Upper lobe of right lung (tissue), 1 donor: ENCODE results near the gene CNRIP1. TPM values are rescaled to one million over a fixed set of nuclear protein-coding genes. Genes with fewer than 3 reads are reported as not detected.

ENCODE experiments used
- ATAC-seq: fragments of 200-7000 bp; cut with Tn5 transposase; one replicate; pipeline ENCODE4 v1.9.1; 2020; ENCODE audit warnings: mild to moderate bottlenecking, moderate library complexity
- DNase-seq: peaks from one replicate; pipeline ENCODE4 v3.0.0-alpha.2; 2020
- H3K27ac ChIP-seq: fragments of 200-600 bp; one replicate; pipeline ENCODE4 v1.8.0; 2022
- H3K27me3 ChIP-seq: fragments of 200-600 bp; one replicate; pipeline ENCODE4 v1.8.0; 2022; ENCODE audit warnings: mild to moderate bottlenecking
- H3K36me3 ChIP-seq: fragments of 200-600 bp; one replicate; pipeline ENCODE4 v1.8.0; 2022
- H3K4me1 ChIP-seq: fragments of 200-600 bp; one replicate; pipeline ENCODE4 v1.8.0; 2022
- H3K4me3 ChIP-seq: fragments of 200-600 bp; one replicate; pipeline ENCODE4 v1.8.0; 2022; ENCODE audit warnings: mild to moderate bottlenecking
- H3K9me3 ChIP-seq: fragments of 200-600 bp; one replicate; pipeline ENCODE4 v1.8.0; 2022
- CTCF ChIP-seq: fragments of 200-600 bp; IDR thresholded peaks from one replicate; pipeline ENCODE4 v1.8.0; 2022; ENCODE audit warnings: antibody characterized with exemption
- intact Hi-C: fragments of 100-400 bp; cut with DNase I; formaldehyde crosslinking; loops from one replicate; pipeline ENCODE4 v1.11.0; 2022
- total RNA-seq: library from RNA; stranded (reverse); fragmentation: NEBNext Ultra II Directional; extraction: Animal tissue kit (Norgen Biotek cat#: 25700); gene quantifications from one replicate; pipeline ENCODE4 v1.2.1, GENCODE V29; 2021
- donor health status: DM: no; HTN: yes; CAD: no; lungs with severe emphysema.

Gene CNRIP1
- total RNA-seq, 1 donor from 2014 or later: 23.8 TPM

GRCh38 chr2:68328901-68329300 lies 9.2 kb upstream of the CNRIP1 start:
- no peaks in the 10 kb centered on the region for H3K9me3 ChIP-seq
- no peaks in the 10 kb centered on the region for H3K27me3 ChIP-seq
- no peaks in the 10 kb centered on the region for H3K36me3 ChIP-seq
- DNase-seq: no peak
- no peak for ATAC-seq
- intact Hi-C loops: no loop called here
- H3K27ac ChIP-seq: no peak overlapping the region
- no peaks in the 10 kb centered on the region for H3K4me1 ChIP-seq
- TF ChIP-seq CTCF: no peak
- H3K4me3 ChIP-seq: no peak overlapping the region

- intact Hi-C loops: no loop called here
- no peak for ATAC-seq
Measured at GRCh38 chr2:68325056-68325455, 5.3 kb upstream of the CNRIP1 start.

GRCh38 chr2:68320118-68320641 lies 431 bp upstream of the CNRIP1 start:
- intact Hi-C loops: no loop called here
- DNase-seq: no peak
- Histone ChIP-seq H3K27me3 (peaks cover 7% of the 10 kb centered on the region), H3K27ac (peak overlapping the region; percentile 93), H3K4me1 (peaks cover 10% of the 10 kb centered on the region), H3K36me3 (peaks cover 13% of the 10 kb centered on the region), H3K4me3 (peak overlapping the region; percentile 79), H3K9me3 (no peaks in the 10 kb centered on the region)
- no peak for TF ChIP-seq CTCF
- peak; percentile 14 for ATAC-seq

More at GRCh38 chr2:68325056-68325455, 5.3 kb upstream of the CNRIP1 start:
- no peak for DNase-seq
- peaks cover 4% of the 10 kb centered on the region for H3K4me1 ChIP-seq
- no peaks in the 10 kb centered on the region for H3K9me3 ChIP-seq
- H3K36me3 ChIP-seq: no peaks in the 10 kb centered on the region
- no peak overlapping the region for H3K27ac ChIP-seq
- peaks cover 4% of the 10 kb centered on the region for H3K27me3 ChIP-seq
- no peak overlapping the region for H3K4me3 ChIP-seq
- no peak for TF ChIP-seq CTCF

- Histone ChIP-seq H3K36me3 (peaks cover 13% of the 10 kb centered on the region), H3K9me3 (no peaks in the 10 kb centered on the region), H3K4me1 (peaks cover 10% of the 10 kb centered on the region), H3K4me3 (peak overlapping the region; percentile 79), H3K27me3 (peaks cover 7% of the 10 kb centered on the region), H3K27ac (peak overlapping the region; percentile 93)
- no peak for DNase-seq
- peak; percentile 62 for ATAC-seq
- intact Hi-C loops: no loop called here
- TF ChIP-seq CTCF: no peak
Measured at GRCh38 chr2:68318914-68319397, 793 bp downstream of the CNRIP1 start.

- Histone ChIP-seq H3K27ac (peak overlapping the region; percentile 93), H3K9me3 (no peaks in the 10 kb centered on the region), H3K4me3 (peak overlapping the region; percentile 79), H3K36me3 (peaks cover 13% of the 10 kb centered on the region), H3K4me1 (peaks cover 10% of the 10 kb centered on the region), H3K27me3 (peaks cover 7% of the 10 kb centered on the region)
- DNase-seq: no peak
- no peak for ATAC-seq
- intact Hi-C loops: no loop called here
- TF ChIP-seq CTCF: no peak
Measured at GRCh38 chr2:68317971-68318913, 1.5 kb downstream of the CNRIP1 start.
